Prostate gland (tissue), 2 donors: ENCODE data around the gene C19orf85.
A peak's percentile ranks its signal among the peaks of the same experiment; 100 is the strongest.

Experiments used
- CTCF ChIP-seq, 4 experiments: fragments of 200-600 bp in 2 of 4; fragments of 450-650 bp in 2 of 4; sonication (generic) in 2 of 4; IDR thresholded peaks; 1 replicate in 3 of 4; 2 replicates in 1 of 4; pipeline ENCODE4 v1.5.1; 2016 to 2019; ENCODE audit warnings: antibody characterized with exemption in 4 of 4, mild to moderate bottlenecking in 2 of 4, moderate library complexity in 2 of 4
- POLR2A ChIP-seq: fragments of 450-650 bp; IDR thresholded peaks from one replicate; pipeline ENCODE4 v1.6.1; 2016; ENCODE audit warnings: antibody characterized with exemption, mild to moderate bottlenecking
- POLR2AphosphoS5 ChIP-seq: sonication (generic); formaldehyde crosslinking; IDR thresholded peaks from one replicate; pipeline ENCODE4 v1.6.1; 2017; ENCODE audit warnings: antibody characterized with exemption

GRCh38 chr19:55476100-55476775 is 11.7 kb upstream of the C19orf85 start, which contains the start of gene ZNF628:
- TF ChIP-seq CTCF (IDR thresholded peaks at IDR 0.05) (no peak), POLR2AphosphoS5 (peak; percentile 89), POLR2A (peak; percentile 63)
